Measurements from ENCODE around the gene PCYT1B.

DNA sequence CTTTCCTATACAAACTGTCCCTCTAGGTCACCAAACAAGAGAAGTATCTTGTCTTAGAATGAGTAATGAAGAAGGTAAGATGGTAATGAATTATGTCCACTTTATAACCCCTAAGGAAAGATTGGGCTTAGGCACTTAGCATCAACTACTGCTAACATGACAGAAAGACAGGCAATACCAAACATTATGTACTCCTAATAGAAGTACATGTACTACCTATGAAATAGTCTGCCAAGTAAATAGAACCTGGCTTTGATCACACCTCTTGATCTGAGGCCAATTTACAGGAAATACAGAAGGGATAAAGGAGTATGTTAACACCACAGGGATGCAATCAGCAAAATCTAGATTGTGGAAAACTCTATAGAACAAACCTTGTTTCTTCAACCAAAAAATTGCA, 14.1 kb upstream of the PCYT1B start:
- TF ChIP-seq GATA2 (IDR thresholded peaks at IDR 0.05; ENCODE audit: low read depth, low read length) (no peak), GATA3 (IDR thresholded peaks at IDR 0.05; ENCODE audit: low read depth, low read length) (no peak)
